Measurements from ENCODE around the gene IL6ST.

The IL6ST gene

GRCh38 chr5:55919625-55920024 is 75.1 kb downstream of the IL6ST start:
- no peak for DNase-seq (ENCODE audit: low spot score)

- no peak for DNase-seq (ENCODE audit: low spot score)
Measured at GRCh38 chr5:55918087-55919035, 76.4 kb downstream of the IL6ST start.

GRCh38 chr5:55917402-55918086 is 77.2 kb downstream of the IL6ST start:
- no peak for DNase-seq (ENCODE audit: low spot score)

GRCh38 chr5:55916986-55917385 is 77.8 kb downstream of the IL6ST start:
- no peak for DNase-seq (ENCODE audit: low spot score)

- no peak for DNase-seq (ENCODE audit: low spot score)
Measured at GRCh38 chr5:55915783-55916182, 79.0 kb downstream of the IL6ST start.

- no peak for DNase-seq (ENCODE audit: low spot score)
Measured at GRCh38 chr5:55914971-55915370, 79.8 kb downstream of the IL6ST start.

GRCh38 chr5:55913466-55914413 is 81.0 kb downstream of the IL6ST start:
- no peak for DNase-seq (ENCODE audit: low spot score)

- no peak for DNase-seq (ENCODE audit: low spot score)
Measured at GRCh38 chr5:55911784-55912653, 82.7 kb downstream of the IL6ST start.

GRCh38 chr5:55908804-55909203 is 86.0 kb downstream of the IL6ST start:
- DNase-seq (ENCODE audit: low spot score), result no peak

- DNase-seq (ENCODE audit: low spot score), result no peak
Measured at GRCh38 chr5:55907927-55908326, 86.8 kb downstream of the IL6ST start.

GRCh38 chr5:55905251-55905650 is 89.5 kb downstream of the IL6ST start:
- DNase-seq (ENCODE audit: low spot score), result no peak

GRCh38 chr5:55904152-55904551 is 90.6 kb downstream of the IL6ST start:
- no peak for DNase-seq (ENCODE audit: low spot score)

GRCh38 chr5:55903121-55903701 is 91.6 kb downstream of the IL6ST start:
- peak; percentile 9 for DNase-seq (ENCODE audit: low spot score)

GRCh38 chr5:55902696-55903095 is 92.1 kb downstream of the IL6ST start:
- DNase-seq (ENCODE audit: low spot score), result no peak

- DNase-seq (ENCODE audit: low spot score), result no peak
Measured at GRCh38 chr5:55900776-55901175, 94.0 kb downstream of the IL6ST start.

GRCh38 chr5:55900068-55900467 is 94.7 kb downstream of the IL6ST start:
- no peak for DNase-seq (ENCODE audit: low spot score)

GRCh38 chr5:55899344-55899743 is 95.4 kb downstream of the IL6ST start:
- peak; percentile 17 for DNase-seq (ENCODE audit: low spot score)

GRCh38 chr5:55897905-55898304 is 96.9 kb downstream of the IL6ST start:
- no peak for DNase-seq (ENCODE audit: low spot score)

GRCh38 chr5:55897206-55897894 is 97.4 kb downstream of the IL6ST start:
- DNase-seq (ENCODE audit: low spot score), result no peak

- DNase-seq (ENCODE audit: low spot score), result no peak
Measured at GRCh38 chr5:55896663-55897062, 98.1 kb downstream of the IL6ST start.

Measured in LoVo (cell line).